ENCODE results near the gene SCO2. TPM values are rescaled to one million over a fixed set of nuclear protein-coding genes. Genes with fewer than 3 reads are reported as not detected.

SCO2 gene
- total RNA-seq, 4 donors from 2014 or later = 5.1 to 63.6 (median 5.9) TPM; not detected in 1

- WGBS, 2 donors (ENCODE audit: low coverage in 1 of 2) = 80% methylated on average over 26 of the region's 31 CpGs; no CpG with 5 or more reads in 1 of the 2 donors
These were observed 35.8 kb downstream of the SCO2 start for GRCh38 chr22:50489363-50490243.

GRCh38 chr22:50488886-50489285, 36.5 kb downstream of the SCO2 start:
- Histone ChIP-seq H3K9me3 (no peaks in the 10 kb centered on the region), H3K27me3 (no peaks in the 10 kb centered on the region), H3K4me1 (peaks cover 5 to 10% (median 8%) of the 10 kb centered on the region in 4 donors), H3K4me3 (no peak overlapping the region), H3K36me3 (no peaks in the 10 kb centered on the region), H3K27ac (no peak overlapping the region)
- TF ChIP-seq POLR2AphosphoS5 (IDR thresholded peaks at IDR 0.05) = no peak
- TF ChIP-seq EP300 (IDR thresholded peaks at IDR 0.05; ENCODE audit: low read depth) = no peak
- no peak for TF ChIP-seq POLR2A (IDR thresholded peaks at IDR 0.05)
- no peak for TF ChIP-seq CTCF (IDR thresholded peaks at IDR 0.05)
- WGBS, 2 donors (ENCODE audit: low coverage in 1 of 2) = 83 to 84% methylated on average over 12 to 19 of the region's 19 CpGs
- no peak for DNase-seq
- intact Hi-C loops (cut with DNase I; ENCODE audit: low total_unique reads) (no loop called here), in situ Hi-C loops (cut with MboI; ENCODE audit: low pct_ligation_motif_present in 1 of 4, low pct_unique_long_range_greater_than_20kb in 1 of 4, low sequenced_read_pairs in 3 of 4) (no loop called here)

More at GRCh38 chr22:50489363-50490243, 35.8 kb downstream of the SCO2 start:
- Histone ChIP-seq H3K4me3 (no peak overlapping the region), H3K27ac (no peak overlapping the region), H3K9me3 (no peaks in the 10 kb centered on the region), H3K27me3 (no peaks in the 10 kb centered on the region), H3K36me3 (no peaks in the 10 kb centered on the region), H3K4me1 (peaks cover 0 to 3% (median 1%) of the 10 kb centered on the region in 4 donors)
- no peak for DNase-seq
- in situ Hi-C loops (cut with MboI; ENCODE audit: low pct_ligation_motif_present in 1 of 4, low pct_unique_long_range_greater_than_20kb in 1 of 4, low sequenced_read_pairs in 3 of 4) = loop anchor here in 1 of 4 donors (10.0 kb wide), 1 partner anchor 225 kb away; the partner anchor contains the start of gene MAPK12
- intact Hi-C loops (cut with DNase I; ENCODE audit: low total_unique reads) = no loop called here
- TF ChIP-seq POLR2A (IDR thresholded peaks at IDR 0.05) (no peak), POLR2AphosphoS5 (IDR thresholded peaks at IDR 0.05) (no peak), CTCF (IDR thresholded peaks at IDR 0.05) (no peak), EP300 (IDR thresholded peaks at IDR 0.05; ENCODE audit: low read depth) (no peak)

- TF ChIP-seq CTCF (IDR thresholded peaks at IDR 0.05) = no peak
- no peak for TF ChIP-seq EP300 (IDR thresholded peaks at IDR 0.05; ENCODE audit: low read depth)
- no peak for TF ChIP-seq POLR2A (IDR thresholded peaks at IDR 0.05)
- TF ChIP-seq POLR2AphosphoS5 (IDR thresholded peaks at IDR 0.05) = no peak
- intact Hi-C loops (cut with DNase I; ENCODE audit: low total_unique reads) (no loop called here), in situ Hi-C loops (cut with MboI; ENCODE audit: low pct_ligation_motif_present in 1 of 4, low pct_unique_long_range_greater_than_20kb in 1 of 4, low sequenced_read_pairs in 3 of 4) (no loop called here)
These were observed 37.3 kb downstream of the SCO2 start for GRCh38 chr22:50488006-50488677.

More at GRCh38 chr22:50488006-50488677, 37.3 kb downstream of the SCO2 start:
- no peaks in the 10 kb centered on the region for H3K36me3 ChIP-seq
- H3K4me1 ChIP-seq = peaks cover 5 to 12% (median 10%) of the 10 kb centered on the region in 4 donors
- no peaks in the 10 kb centered on the region for H3K9me3 ChIP-seq
- no peak overlapping the region for H3K27ac ChIP-seq
- H3K4me3 ChIP-seq = no peak overlapping the region
- H3K27me3 ChIP-seq = peaks cover under 1% of the 10 kb centered on the region
- WGBS, 2 donors (ENCODE audit: low coverage in 1 of 2) = 88% methylated on average over 10 of the region's 18 CpGs; no CpG with 5 or more reads in 1 of the 2 donors
- DNase-seq = no peak

Data from transverse colon (tissue), 4 donors.